ENCODE measurements around the gene LRRC8D. TPM values are rescaled to one million over a fixed set of nuclear protein-coding genes. Genes with fewer than 3 reads are reported as not detected.
"Not testable (repeated sequence)": the region's sequence is repeated elsewhere in the genome, so short reads cannot be mapped to it uniquely, and the experiment has no call there.

Gene LRRC8D
- total RNA-seq, 2 donors from 2014 or later, result 8.5 to 49.6 TPM

DNA sequence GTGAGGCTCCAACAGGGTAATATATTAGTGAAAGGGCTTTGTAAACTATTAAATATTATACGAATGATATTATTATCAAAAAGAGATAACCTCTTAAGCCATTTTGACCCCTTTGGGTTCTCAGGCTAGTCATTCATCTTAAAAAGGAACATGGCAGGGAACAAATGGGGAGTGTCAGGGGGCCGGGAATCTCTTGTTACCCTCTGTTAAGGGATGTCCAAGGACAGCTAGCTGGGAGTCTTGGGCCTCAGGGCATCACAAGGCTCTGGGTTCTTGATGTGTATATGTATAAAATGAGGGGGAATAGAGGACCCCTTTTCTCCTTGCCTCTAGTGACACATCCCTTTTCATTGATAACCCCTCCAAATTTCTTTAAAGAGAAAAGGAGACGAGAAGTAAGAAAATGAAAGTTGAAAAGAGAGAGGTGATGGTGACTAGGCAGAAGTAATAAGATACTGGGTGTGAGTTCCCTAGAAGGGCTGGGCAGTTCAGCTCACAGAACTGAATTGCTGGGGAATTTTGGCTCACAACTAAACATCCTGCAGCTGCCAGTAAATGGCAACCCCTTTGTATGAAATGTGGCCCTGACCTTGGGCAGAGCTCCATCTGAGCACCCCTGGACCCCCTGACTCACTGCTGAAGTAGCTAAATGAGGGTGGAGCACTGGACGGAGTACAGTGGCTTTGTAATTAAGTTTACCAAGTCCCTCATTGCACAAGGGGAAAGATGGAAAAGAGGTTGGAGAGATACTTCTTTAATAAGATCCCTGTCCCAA, 154.1 kb downstream of the LRRC8D start:
- intact Hi-C loops (cut with DNase I), result no loop called here
- Histone ChIP-seq H3K27me3 (replicated peaks; ENCODE audit: insufficient read depth) (no peaks in the 10 kb centered on the region), H3K9me3 (no peaks in the 10 kb centered on the region), H3K27ac (no peak overlapping the region), H3K36me3 (no peaks in the 10 kb centered on the region), H3K4me3 (no peak overlapping the region), H3K4me1 (replicated peaks) (no peaks in the 10 kb centered on the region)
- no peak for DNase-seq (ENCODE audit: low spot score)
- 66% methylated on average over 4 of the region's 4 CpGs for WGBS
- TF ChIP-seq POLR2AphosphoS5 (IDR thresholded peaks at IDR 0.05), result no peak
- TF ChIP-seq POLR2A (IDR thresholded peaks at IDR 0.05), result no peak

- Histone ChIP-seq H3K9me3 (no peaks in the 10 kb centered on the region), H3K27me3 (replicated peaks; ENCODE audit: insufficient read depth) (no peaks in the 10 kb centered on the region), H3K4me3 (no peak overlapping the region), H3K36me3 (no peaks in the 10 kb centered on the region), H3K4me1 (replicated peaks) (no peaks in the 10 kb centered on the region), H3K27ac (no peak overlapping the region)
- DNase-seq (ENCODE audit: low spot score), result no peak
- no peak for TF ChIP-seq POLR2A (IDR thresholded peaks at IDR 0.05)
- no peak for TF ChIP-seq POLR2AphosphoS5 (IDR thresholded peaks at IDR 0.05)
- TF ChIP-seq, protein P1, sequence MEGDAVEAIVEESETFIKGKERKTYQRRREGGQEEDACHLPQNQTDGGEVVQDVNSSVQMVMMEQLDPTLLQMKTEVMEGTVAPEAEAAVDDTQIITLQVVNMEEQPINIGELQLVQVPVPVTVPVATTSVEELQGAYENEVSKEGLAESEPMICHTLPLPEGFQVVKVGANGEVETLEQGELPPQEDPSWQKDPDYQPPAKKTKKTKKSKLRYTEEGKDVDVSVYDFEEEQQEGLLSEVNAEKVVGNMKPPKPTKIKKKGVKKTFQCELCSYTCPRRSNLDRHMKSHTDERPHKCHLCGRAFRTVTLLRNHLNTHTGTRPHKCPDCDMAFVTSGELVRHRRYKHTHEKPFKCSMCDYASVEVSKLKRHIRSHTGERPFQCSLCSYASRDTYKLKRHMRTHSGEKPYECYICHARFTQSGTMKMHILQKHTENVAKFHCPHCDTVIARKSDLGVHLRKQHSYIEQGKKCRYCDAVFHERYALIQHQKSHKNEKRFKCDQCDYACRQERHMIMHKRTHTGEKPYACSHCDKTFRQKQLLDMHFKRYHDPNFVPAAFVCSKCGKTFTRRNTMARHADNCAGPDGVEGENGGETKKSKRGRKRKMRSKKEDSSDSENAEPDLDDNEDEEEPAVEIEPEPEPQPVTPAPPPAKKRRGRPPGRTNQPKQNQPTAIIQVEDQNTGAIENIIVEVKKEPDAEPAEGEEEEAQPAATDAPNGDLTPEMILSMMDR (IDR thresholded peaks at IDR 0.05), result no peak
- intact Hi-C loops (cut with DNase I), result no loop called here
- 74% methylated on average over 4 of the region's 4 CpGs for WGBS
Measured at GRCh38 chr1:89975540-89976125, 154.8 kb downstream of the LRRC8D start.

DNA sequence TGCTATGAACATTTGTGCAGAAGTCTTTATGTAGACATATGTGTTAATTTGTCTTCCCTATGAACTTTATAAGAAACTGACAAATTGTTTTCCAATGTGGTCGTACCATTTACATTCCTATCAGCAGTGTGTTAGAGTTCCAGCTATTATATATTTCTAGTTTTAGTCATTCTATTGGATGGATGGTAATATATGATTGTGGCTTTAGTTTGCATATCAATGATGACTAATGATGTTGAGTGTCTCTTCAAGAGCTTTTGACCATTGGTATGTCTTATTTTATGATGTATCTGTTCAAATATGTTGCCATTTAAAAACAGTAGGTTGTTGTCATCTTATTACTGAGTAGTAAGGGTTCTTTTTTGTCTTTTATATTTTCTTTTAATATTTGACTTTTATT, 157.9 kb downstream of the LRRC8D start:
- H3K36me3 ChIP-seq, result no peaks in the 10 kb centered on the region
- H3K9me3 ChIP-seq, result no peaks in the 10 kb centered on the region
- H3K27ac ChIP-seq, result no peak overlapping the region
- TF ChIP-seq POLR2AphosphoS5 (IDR thresholded peaks at IDR 0.05), result no peak
- TF ChIP-seq POLR2A (IDR thresholded peaks at IDR 0.05), result no peak
- TF ChIP-seq, protein P1 (IDR thresholded peaks at IDR 0.05), result no peak
- intact Hi-C loops (cut with DNase I), result no loop called here
- no peak overlapping the region for H3K4me3 ChIP-seq
- H3K27me3 ChIP-seq (replicated peaks; ENCODE audit: insufficient read depth), result no peaks in the 10 kb centered on the region
- WGBS, result 95% methylated on average over 1 of the region's 1 CpG
- DNase-seq (ENCODE audit: low spot score), result no peak
- no peaks in the 10 kb centered on the region for H3K4me1 ChIP-seq (replicated peaks)

GRCh38 chr1:89980605-89981004, 159.8 kb downstream of the LRRC8D start:
- Histone ChIP-seq H3K4me3 (no peak overlapping the region), H3K9me3 (no peaks in the 10 kb centered on the region), H3K36me3 (no peaks in the 10 kb centered on the region), H3K4me1 (replicated peaks) (no peaks in the 10 kb centered on the region), H3K27me3 (replicated peaks; ENCODE audit: insufficient read depth) (no peaks in the 10 kb centered on the region), H3K27ac (no peak overlapping the region)
- no peak for DNase-seq (ENCODE audit: low spot score)
- intact Hi-C loops (cut with DNase I), result no loop called here
- no peak for TF ChIP-seq POLR2A (IDR thresholded peaks at IDR 0.05)
- no peak for TF ChIP-seq POLR2AphosphoS5 (IDR thresholded peaks at IDR 0.05)
- TF ChIP-seq, protein P1 (IDR thresholded peaks at IDR 0.05), result no peak
- 31% methylated on average over 4 of the region's 4 CpGs for WGBS

- 96% methylated on average over 2 of the region's 2 CpGs for WGBS
- H3K4me1 ChIP-seq (replicated peaks); intact Hi-C loops (cut with DNase I); H3K36me3 ChIP-seq; DNase-seq (ENCODE audit: low spot score); H3K4me3 ChIP-seq; H3K27ac ChIP-seq; H3K9me3 ChIP-seq; H3K27me3 ChIP-seq (replicated peaks; ENCODE audit: insufficient read depth): not testable (repeated sequence)
Measured at GRCh38 chr1:89982846-89983245, 162.0 kb downstream of the LRRC8D start.

- 96% methylated on average over 16 of the region's 33 CpGs for WGBS
- intact Hi-C loops (cut with DNase I), result loop anchor here (5.0 kb wide), 1 partner anchor 142 kb away; no protein-coding TSS in a partner anchor
- not testable (repeated sequence) for H3K4me1 ChIP-seq (replicated peaks)
Measured at GRCh38 chr1:89984564-89985116, 163.8 kb downstream of the LRRC8D start.

More at GRCh38 chr1:89984564-89985116, 163.8 kb downstream of the LRRC8D start:
- H3K4me3 ChIP-seq; H3K36me3 ChIP-seq; DNase-seq (ENCODE audit: low spot score); H3K27ac ChIP-seq; H3K9me3 ChIP-seq; H3K27me3 ChIP-seq (replicated peaks; ENCODE audit: insufficient read depth): not testable (repeated sequence)
